GM12878 (cell line): ENCODE measurements around the gene RAB23. TPM values are rescaled to one million over a fixed set of nuclear protein-coding genes. Genes with fewer than 3 reads are reported as not detected.
A peak's percentile ranks its signal among the peaks of the same experiment; 100 is the strongest.

Experiments used
- ATAC-seq: fragments of 200-7000 bp; cut with Tn5 transposase; 3 replicates; pipeline ENCODE4 v1.9.1; 2020; ENCODE audit warnings: mild to moderate bottlenecking, moderate library complexity
- BruUV-seq: library from RNA; stranded (reverse); fragments of 400-500 nt; replicated peaks from 2 replicates; lab custom pipeline; 2021; lab: Mats Ljungman, UMichigan
- CTCF ChIA-PET: fragments of 300-600 bp; sonication (Branson Sonifier 250); formaldehyde crosslinking; extraction: SDS; loops from one replicate; lab custom pipeline; 2021; ENCODE audit warnings: inconsistent platforms; lab: Yijun Ruan, JAX
- POLR2A ChIA-PET: fragments of 350-600 bp; formaldehyde crosslinking; extraction: SDS; loops from one replicate; lab custom pipeline; 2021; ENCODE audit warnings: inconsistent platforms; lab: Charles Lee
- RAD21 ChIA-PET: fragments of 300-600 bp; sonication (Branson Sonifier 250); formaldehyde crosslinking; loops from one replicate; lab custom pipeline; 2023; ENCODE audit warnings: antibody characterized with exemption; ENCODE audit not compliant: unreplicated experiment; lab: Charles Lee
- SMC1A ChIA-PET: fragments of 300-600 bp; sonication (Branson Sonifier 250); formaldehyde crosslinking; loops from one replicate; lab custom pipeline; 2023; ENCODE audit not compliant: unreplicated experiment, uncharacterized antibody; lab: Charles Lee
- DNase-seq: peaks from one replicate; pipeline ENCODE4 v3.0.0-alpha.2; 2011; ENCODE audit warnings: low read depth, low spot score
- FAIRE-seq: peaks from 3 replicates; lab custom pipeline; 2011; peaks lifted over from hg19 to GRCh38; lab: Jason Lieb, UNC
- H2AFZ ChIP-seq: 2 replicates; pipeline ENCODE4 v1.6.0; 2011; ENCODE audit warnings: low read depth, low read length, control low read depth; ENCODE audit not compliant: control insufficient read depth
- H3K27ac ChIP-seq: 2 replicates; pipeline ENCODE4 v1.5.1; 2011; ENCODE audit warnings: control low read depth; ENCODE audit not compliant: control insufficient read depth, insufficient read depth
- H3K27me3 ChIP-seq, 2 experiments: replicated peaks in 1 of 2; 2 replicates each; pipeline versions ENCODE4 v1.6.0 to v1.6.1; 2011; ENCODE audit warnings: low read length in 1 of 2; ENCODE audit not compliant: control insufficient read depth in 2 of 2, insufficient read depth in 2 of 2
- H3K36me3 ChIP-seq, 2 experiments: 2 replicates each; pipeline ENCODE4 v1.5.1; 2011; ENCODE audit warnings: low read length in 1 of 2; ENCODE audit not compliant: control insufficient read depth in 2 of 2, insufficient read depth in 2 of 2
- H3K4me1 ChIP-seq: 2 replicates; pipeline ENCODE4 v1.6.1; 2011; ENCODE audit warnings: mild to moderate bottlenecking, low read length, moderate library complexity, mixed read lengths; ENCODE audit not compliant: control insufficient read depth, insufficient read depth
- H3K4me2 ChIP-seq: 2 replicates; pipeline ENCODE4 v1.6.0; 2011; ENCODE audit warnings: control low read depth; ENCODE audit not compliant: control insufficient read depth, insufficient read depth
- H3K4me3 ChIP-seq: fragments of 200-600 bp; sonication (generic); 2 replicates; pipeline ENCODE4 v1.5.1; 2016
- H3K79me2 ChIP-seq: 2 replicates; pipeline ENCODE4 v1.6.0; 2011; ENCODE audit warnings: low read length; ENCODE audit not compliant: control insufficient read depth, insufficient read depth
- H3K9ac ChIP-seq: 2 replicates; pipeline ENCODE4 v1.8.0; 2011; ENCODE audit warnings: low read length, control low read depth, mixed read lengths; ENCODE audit not compliant: control insufficient read depth, insufficient read depth
- H3K9me3 ChIP-seq: replicated peaks from 3 replicates; pipeline ENCODE4 v1.5.1; 2011; ENCODE audit warnings: mild to moderate bottlenecking, low read length; ENCODE audit not compliant: control insufficient read depth, insufficient read depth
- H4K20me1 ChIP-seq: 2 replicates; pipeline ENCODE4 v1.6.0; 2011; ENCODE audit not compliant: control insufficient read depth, insufficient read depth
- BRCA1 ChIP-seq: IDR thresholded peaks from 2 replicates; pipeline ENCODE4 v1.6.1; 2011; ENCODE audit warnings: low read depth, low read length, improper control_type of control experiment
- CBX3 ChIP-seq: fragments of 200-600 bp; sonication (generic); IDR thresholded peaks from 2 replicates; pipeline ENCODE4 v1.6.1; 2016; ENCODE audit warnings: low read depth, borderline replicate concordance
- MYC ChIP-seq: IDR thresholded peaks from 2 replicates; pipeline ENCODE4 v1.6.1; 2011; ENCODE audit warnings: mild to moderate bottlenecking, low read length, moderate library complexity, inconsistent platforms; ENCODE audit not compliant: insufficient read depth, insufficient replicate concordance, insufficient read length, severe bottlenecking
- NR2C1 ChIP-seq: fragments of 450-650 bp; IDR thresholded peaks from 2 replicates; pipeline ENCODE4 v1.6.1; 2017; ENCODE audit warnings: antibody characterized with exemption, mild to moderate bottlenecking, moderate library complexity
- POLR2A ChIP-seq: IDR thresholded peaks from 2 replicates; pipeline ENCODE4 v1.6.1; 2011; ENCODE audit warnings: low read depth, mild to moderate bottlenecking, low read length
- SIN3A ChIP-seq: IDR thresholded peaks from 2 replicates; pipeline ENCODE4 v1.6.1; 2012; ENCODE audit warnings: low read depth, low read length, improper control_type of control experiment
- SIX5 ChIP-seq: IDR thresholded peaks from 2 replicates; pipeline ENCODE4 v1.6.1; 2011; ENCODE audit warnings: mild to moderate bottlenecking, low read depth, low read length, moderate library complexity; ENCODE audit not compliant: severe bottlenecking
- SMAD5 ChIP-seq: IDR thresholded peaks from 2 replicates; pipeline ENCODE4 v1.6.1; 2016; ENCODE audit warnings: antibody characterized with exemption, low read depth
- SREBF1 ChIP-seq: IDR thresholded peaks from 2 replicates; pipeline ENCODE4 v1.6.1; 2012; ENCODE audit warnings: mild to moderate bottlenecking, low read length
- STAT3 ChIP-seq: IDR thresholded peaks from 2 replicates; pipeline ENCODE4 v1.6.1; 2011; ENCODE audit warnings: low read depth, low read length, improper control_type of control experiment
- ZSCAN29 ChIP-seq: fragments of 450-650 bp; IDR thresholded peaks from 2 replicates; pipeline ENCODE4 v1.6.1; 2017; ENCODE audit warnings: mild to moderate bottlenecking, moderate library complexity
- WGBS: methylation state at CpG from one replicate; pipeline ENCODE4 v1.1.6; 2016; ENCODE audit warnings: low lambda C conversion rate; ENCODE audit not compliant: insufficient replicate concordance, insufficient coverage; ENCODE audit errors: missing lambda C conversion rate; 5-methylcytosine and 5-hydroxymethylcytosine counted together
- in situ Hi-C: fragments of 300-500 bp; cut with MboI; formaldehyde crosslinking; loops from 9 replicates; pipeline ENCODE4 v1.14.3; 2018; ENCODE audit warnings: mixed read lengths
- intact Hi-C: fragments of 100-400 bp; cut with micrococcal nuclease; formaldehyde crosslinking; loops from one replicate; pipeline ENCODE4 v1.14.2; 2022; ENCODE audit not compliant: unreplicated experiment
- polyA plus RNA-seq, 11 experiments: library from polyadenylated mRNA; depleted of rRNA in 4 of 11; unstranded in 6 of 11; stranded (reverse) in 5 of 11; fragments of >200 nt; fragmentation: Nextera tagmentation in 4 of 11; fragmentation: Illumina TruSeq in 1 of 11; extraction: Ambion mirVana in 4 of 11; extraction: Trizol in 1 of 11; gene quantifications; 1 replicate in 1 of 11; 2 replicates in 10 of 11; pipeline versions ENCODE4 v1.2.1 to v1.2.3, GENCODE V29; 2011 to 2016; ENCODE audit warnings: inconsistent platforms in 2 of 11, missing spikeins in 2 of 11, low read depth in 1 of 11
- total RNA-seq, 4 experiments: library from RNA; depleted of rRNA in 3 of 4; stranded (reverse); fragments of >200 nt in 3 of 4; fragmentation: Illumina TruSeq in 1 of 4; extraction: Trizol in 1 of 4; gene quantifications; 2 replicates each; pipeline versions ENCODE4 v1.2.1 to v1.2.3, GENCODE V29; 2013 to 2021
- TF ChIP-seq, protein P1 (sequence below): fragments of 450-650 bp; conservative IDR thresholded peaks from 2 replicates; pipeline ENCODE4 v1.6.1; 2017; ENCODE audit warnings: mild to moderate bottlenecking, moderate library complexity
- TF ChIP-seq, protein P2 (sequence below): fragments of 450-650 bp; IDR thresholded peaks from 2 replicates; pipeline ENCODE4 v1.6.1; 2017; ENCODE audit warnings: mild to moderate bottlenecking, moderate library complexity
- TF ChIP-seq, protein P3 (sequence below): IDR thresholded peaks from 2 replicates; pipeline ENCODE4 v1.6.1; 2012; ENCODE audit warnings: mild to moderate bottlenecking, low read depth, low read length

RAB23 gene
- total and polyA plus RNA-seq, 10 of the 15 experiments (the other 5 are each of a cell fraction or from before 2014, with no cell fraction given) = 0.80 to 6.0 (median 3.1) TPM

DNA sequence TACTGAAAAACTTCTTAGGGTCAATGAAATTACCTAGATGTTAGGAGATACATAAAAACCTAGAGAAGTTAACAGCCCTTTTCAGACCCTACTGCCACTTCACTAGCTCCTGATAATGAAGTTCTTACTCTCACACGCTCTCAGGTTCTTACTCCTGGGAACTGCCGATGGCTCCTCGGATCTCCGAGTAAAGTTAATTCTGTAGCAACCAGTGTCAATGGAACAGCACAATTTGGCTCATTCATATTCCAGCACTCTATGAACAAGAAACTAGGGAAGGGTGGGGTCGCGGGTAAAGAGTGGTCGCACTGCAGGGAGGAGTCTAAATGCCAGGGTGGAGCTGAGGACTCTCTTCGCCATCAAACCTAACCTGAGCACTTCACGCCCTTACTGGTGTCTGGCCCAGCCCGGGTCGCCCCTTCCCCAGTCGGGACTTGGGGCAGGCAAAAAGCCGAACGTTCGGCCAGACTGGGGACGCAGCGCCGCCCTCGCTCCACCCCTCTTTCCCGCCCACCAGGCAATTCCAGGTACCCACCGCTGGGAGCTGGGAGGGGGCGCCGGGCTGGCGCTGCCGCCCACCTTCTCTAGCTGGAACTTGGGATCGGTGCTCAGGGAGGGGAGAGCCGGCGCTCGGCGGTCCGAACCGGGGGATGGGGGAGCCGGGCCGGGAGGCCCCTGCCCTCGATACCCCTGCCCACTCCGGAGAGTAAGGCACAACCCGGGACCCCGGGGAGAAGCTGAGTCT lies 744 bp downstream of the RAB23 start:
- peak overlapping the region; percentile 6 for H3K27ac ChIP-seq
- peak overlapping the region; percentile 69 for H3K9ac ChIP-seq
- BruUV-seq = TSS peak; percentile 56
- DNase-seq (no peak), ATAC-seq (peak; percentile 78), FAIRE-seq (no peak)
- in situ Hi-C loops (no loop called here), intact Hi-C loops (loop anchor here (2.0 kb wide), 1 partner anchor 95 kb away; the partner anchor contains the start of gene PRIM2)
- no peaks in the 10 kb centered on the region for H3K4me1 ChIP-seq
- H3K9me3 ChIP-seq = no peaks in the 10 kb centered on the region
- H3K27me3 ChIP-seq = no peaks in the 10 kb centered on the region
- peak overlapping the region; percentile 88 for H3K4me2 ChIP-seq
- 3% methylated on average over 38 of the region's 38 CpGs for WGBS
- peak overlapping the region; percentile 81 for H3K4me3 ChIP-seq
- ChIA-PET SMC1A (interaction anchor here (0.7 to 1.4 kb wide), 5 partner anchors 9 to 96 kb away, joined by 3 to 4 read pairs (median 3); partner anchors contain the start of gene PRIM2), RAD21 (interaction anchor here (0.7 to 1.8 kb wide), 9 partner anchors 15 to 317 kb away, joined by 3 to 7 read pairs (median 3); partner anchors contain the start of genes BAG2 and PRIM2), POLR2A (interaction anchor here (0.5 to 1.3 kb wide), 9 partner anchors 14 to 683 kb away, joined by 3 to 8 read pairs (median 3); partner anchors contain the start of gene BAG2), CTCF (interaction anchor here (0.9 to 2.0 kb wide), 7 partner anchors 10 to 317 kb away, joined by 3 to 6 read pairs (median 5); partner anchors contain the start of gene BEND6)
- H2AFZ ChIP-seq = peak overlapping the region; percentile 91
- H3K36me3 ChIP-seq = no peaks in the 10 kb centered on the region
- H4K20me1 ChIP-seq = no peaks in the 10 kb centered on the region
- peaks cover 6% of the 10 kb centered on the region for H3K79me2 ChIP-seq
- TF ChIP-seq SIX5 (no peak), CBX3 (no peak), SREBF1 (no peak), SMAD5 (no peak), POLR2A (no peak), NR2C1 (no peak), MYC (no peak), BRCA1 (no peak), STAT3 (no peak), SIN3A (no peak), ZSCAN29 (no peak)
- TF ChIP-seq, protein P1, sequence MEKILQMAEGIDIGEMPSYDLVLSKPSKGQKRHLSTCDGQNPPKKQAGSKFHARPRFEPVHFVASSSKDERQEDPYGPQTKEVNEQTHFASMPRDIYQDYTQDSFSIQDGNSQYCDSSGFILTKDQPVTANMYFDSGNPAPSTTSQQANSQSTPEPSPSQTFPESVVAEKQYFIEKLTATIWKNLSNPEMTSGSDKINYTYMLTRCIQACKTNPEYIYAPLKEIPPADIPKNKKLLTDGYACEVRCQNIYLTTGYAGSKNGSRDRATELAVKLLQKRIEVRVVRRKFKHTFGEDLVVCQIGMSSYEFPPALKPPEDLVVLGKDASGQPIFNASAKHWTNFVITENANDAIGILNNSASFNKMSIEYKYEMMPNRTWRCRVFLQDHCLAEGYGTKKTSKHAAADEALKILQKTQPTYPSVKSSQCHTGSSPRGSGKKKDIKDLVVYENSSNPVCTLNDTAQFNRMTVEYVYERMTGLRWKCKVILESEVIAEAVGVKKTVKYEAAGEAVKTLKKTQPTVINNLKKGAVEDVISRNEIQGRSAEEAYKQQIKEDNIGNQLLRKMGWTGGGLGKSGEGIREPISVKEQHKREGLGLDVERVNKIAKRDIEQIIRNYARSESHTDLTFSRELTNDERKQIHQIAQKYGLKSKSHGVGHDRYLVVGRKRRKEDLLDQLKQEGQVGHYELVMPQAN = no peak
- TF ChIP-seq, protein P2, sequence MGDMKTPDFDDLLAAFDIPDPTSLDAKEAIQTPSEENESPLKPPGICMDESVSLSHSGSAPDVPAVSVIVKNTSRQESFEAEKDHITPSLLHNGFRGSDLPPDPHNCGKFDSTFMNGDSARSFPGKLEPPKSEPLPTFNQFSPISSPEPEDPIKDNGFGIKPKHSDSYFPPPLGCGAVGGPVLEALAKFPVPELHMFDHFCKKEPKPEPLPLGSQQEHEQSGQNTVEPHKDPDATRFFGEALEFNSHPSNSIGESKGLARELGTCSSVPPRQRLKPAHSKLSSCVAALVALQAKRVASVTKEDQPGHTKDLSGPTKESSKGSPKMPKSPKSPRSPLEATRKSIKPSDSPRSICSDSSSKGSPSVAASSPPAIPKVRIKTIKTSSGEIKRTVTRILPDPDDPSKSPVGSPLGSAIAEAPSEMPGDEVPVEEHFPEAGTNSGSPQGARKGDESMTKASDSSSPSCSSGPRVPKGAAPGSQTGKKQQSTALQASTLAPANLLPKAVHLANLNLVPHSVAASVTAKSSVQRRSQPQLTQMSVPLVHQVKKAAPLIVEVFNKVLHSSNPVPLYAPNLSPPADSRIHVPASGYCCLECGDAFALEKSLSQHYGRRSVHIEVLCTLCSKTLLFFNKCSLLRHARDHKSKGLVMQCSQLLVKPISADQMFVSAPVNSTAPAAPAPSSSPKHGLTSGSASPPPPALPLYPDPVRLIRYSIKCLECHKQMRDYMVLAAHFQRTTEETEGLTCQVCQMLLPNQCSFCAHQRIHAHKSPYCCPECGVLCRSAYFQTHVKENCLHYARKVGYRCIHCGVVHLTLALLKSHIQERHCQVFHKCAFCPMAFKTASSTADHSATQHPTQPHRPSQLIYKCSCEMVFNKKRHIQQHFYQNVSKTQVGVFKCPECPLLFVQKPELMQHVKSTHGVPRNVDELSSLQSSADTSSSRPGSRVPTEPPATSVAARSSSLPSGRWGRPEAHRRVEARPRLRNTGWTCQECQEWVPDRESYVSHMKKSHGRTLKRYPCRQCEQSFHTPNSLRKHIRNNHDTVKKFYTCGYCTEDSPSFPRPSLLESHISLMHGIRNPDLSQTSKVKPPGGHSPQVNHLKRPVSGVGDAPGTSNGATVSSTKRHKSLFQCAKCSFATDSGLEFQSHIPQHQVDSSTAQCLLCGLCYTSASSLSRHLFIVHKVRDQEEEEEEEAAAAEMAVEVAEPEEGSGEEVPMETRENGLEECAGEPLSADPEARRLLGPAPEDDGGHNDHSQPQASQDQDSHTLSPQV = no peak
- TF ChIP-seq, protein P3, sequence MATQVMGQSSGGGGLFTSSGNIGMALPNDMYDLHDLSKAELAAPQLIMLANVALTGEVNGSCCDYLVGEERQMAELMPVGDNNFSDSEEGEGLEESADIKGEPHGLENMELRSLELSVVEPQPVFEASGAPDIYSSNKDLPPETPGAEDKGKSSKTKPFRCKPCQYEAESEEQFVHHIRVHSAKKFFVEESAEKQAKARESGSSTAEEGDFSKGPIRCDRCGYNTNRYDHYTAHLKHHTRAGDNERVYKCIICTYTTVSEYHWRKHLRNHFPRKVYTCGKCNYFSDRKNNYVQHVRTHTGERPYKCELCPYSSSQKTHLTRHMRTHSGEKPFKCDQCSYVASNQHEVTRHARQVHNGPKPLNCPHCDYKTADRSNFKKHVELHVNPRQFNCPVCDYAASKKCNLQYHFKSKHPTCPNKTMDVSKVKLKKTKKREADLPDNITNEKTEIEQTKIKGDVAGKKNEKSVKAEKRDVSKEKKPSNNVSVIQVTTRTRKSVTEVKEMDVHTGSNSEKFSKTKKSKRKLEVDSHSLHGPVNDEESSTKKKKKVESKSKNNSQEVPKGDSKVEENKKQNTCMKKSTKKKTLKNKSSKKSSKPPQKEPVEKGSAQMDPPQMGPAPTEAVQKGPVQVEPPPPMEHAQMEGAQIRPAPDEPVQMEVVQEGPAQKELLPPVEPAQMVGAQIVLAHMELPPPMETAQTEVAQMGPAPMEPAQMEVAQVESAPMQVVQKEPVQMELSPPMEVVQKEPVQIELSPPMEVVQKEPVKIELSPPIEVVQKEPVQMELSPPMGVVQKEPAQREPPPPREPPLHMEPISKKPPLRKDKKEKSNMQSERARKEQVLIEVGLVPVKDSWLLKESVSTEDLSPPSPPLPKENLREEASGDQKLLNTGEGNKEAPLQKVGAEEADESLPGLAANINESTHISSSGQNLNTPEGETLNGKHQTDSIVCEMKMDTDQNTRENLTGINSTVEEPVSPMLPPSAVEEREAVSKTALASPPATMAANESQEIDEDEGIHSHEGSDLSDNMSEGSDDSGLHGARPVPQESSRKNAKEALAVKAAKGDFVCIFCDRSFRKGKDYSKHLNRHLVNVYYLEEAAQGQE = no peak
